ENCODE measurements around the gene CENATAC. TPM values are rescaled to one million over a fixed set of nuclear protein-coding genes. Genes with fewer than 3 reads are reported as not detected.

CENATAC gene
- polyA plus RNA-seq, 1 donor from 2014 or later: 70.3 TPM

DNA sequence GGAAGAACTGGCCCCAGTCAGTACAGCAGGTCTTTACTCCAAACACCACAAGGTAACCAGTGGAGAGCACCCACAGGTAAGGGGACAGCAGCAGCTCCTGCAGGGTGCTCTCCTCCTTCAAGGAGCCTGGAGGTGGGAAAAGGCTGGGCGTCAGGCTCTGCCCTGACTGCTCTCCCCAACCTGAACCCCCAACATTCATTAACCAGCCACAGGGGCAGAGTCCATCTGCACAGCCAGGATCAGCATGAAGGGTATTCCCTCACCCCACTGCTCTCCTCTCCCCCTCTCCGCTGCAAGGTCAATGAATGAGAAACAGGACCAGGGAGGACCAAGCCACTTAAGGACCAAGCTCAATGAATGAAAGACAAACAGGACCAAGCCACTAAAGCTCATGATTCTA lies 29.0 kb downstream of the CENATAC start:
- H3K27ac ChIP-seq (ENCODE audit: low read length): no peak overlapping the region
- no peak overlapping the region for H3K4me2 ChIP-seq (ENCODE audit: low read length)
- H3K4me3 ChIP-seq (ENCODE audit: low read length): no peak overlapping the region
- no peaks in the 10 kb centered on the region for H3K9me3 ChIP-seq (ENCODE audit: low read length)
- H3F3A ChIP-seq (ENCODE audit: insufficient read depth, low read length, poor library complexity, severe bottlenecking): no peaks in the 10 kb centered on the region
- no peak for TF ChIP-seq EZH2 (IDR thresholded peaks at IDR 0.05; ENCODE audit: borderline replicate concordance, insufficient read depth, low read length, poor library complexity, severe bottlenecking)
- no peak for TF ChIP-seq POLR2AphosphoS5 (IDR thresholded peaks at IDR 0.05)
- no peak for TF ChIP-seq MXI1 (conservative IDR thresholded peaks at IDR 0.05; ENCODE audit: poor library complexity, severe bottlenecking)
- no peak for TF ChIP-seq EP300 (conservative IDR thresholded peaks at IDR 0.05; ENCODE audit: poor library complexity, severe bottlenecking)
- no peak for TF ChIP-seq SMC3 (conservative IDR thresholded peaks at IDR 0.05; ENCODE audit: poor library complexity)
- no peak for TF ChIP-seq RAD21 (conservative IDR thresholded peaks at IDR 0.05)
- no peak for TF ChIP-seq CTCF (IDR thresholded peaks at IDR 0.05; ENCODE audit: poor library complexity, severe bottlenecking)
- no peak for TF ChIP-seq REST (IDR thresholded peaks at IDR 0.05; ENCODE audit: borderline replicate concordance)
- no peak for TF ChIP-seq TAF1 (IDR thresholded peaks at IDR 0.05; ENCODE audit: low read depth)
- no peaks in the 10 kb centered on the region for H3K36me3 ChIP-seq (ENCODE audit: insufficient read depth, low read length)
- H3K79me2 ChIP-seq (replicated peaks; ENCODE audit: insufficient read depth, low read length): peaks cover 9% of the 10 kb centered on the region
- H3K9ac ChIP-seq (ENCODE audit: low read length): no peak overlapping the region
- no peaks in the 10 kb centered on the region for H3K27me3 ChIP-seq (ENCODE audit: insufficient read depth, low read depth, low read length)
- no peak overlapping the region for H2AFZ ChIP-seq (ENCODE audit: low read depth, low read length)
- no peaks in the 10 kb centered on the region for H4K20me1 ChIP-seq (ENCODE audit: insufficient read depth)
- H3K9me2 ChIP-seq (ENCODE audit: insufficient read depth, low read length): no peaks in the 10 kb centered on the region

GRCh38 chr11:119027561-119028345 lies 29.8 kb downstream of the CENATAC start:
- Histone ChIP-seq H3K27me3 (ENCODE audit: insufficient read depth, low read depth, low read length) (no peaks in the 10 kb centered on the region), H3K79me2 (replicated peaks; ENCODE audit: insufficient read depth, low read length) (peaks cover 9% of the 10 kb centered on the region), H4K20me1 (ENCODE audit: insufficient read depth) (no peaks in the 10 kb centered on the region), H3K9me3 (ENCODE audit: low read length) (no peaks in the 10 kb centered on the region), H3K4me2 (ENCODE audit: low read length) (no peak overlapping the region), H3F3A (ENCODE audit: insufficient read depth, low read length, poor library complexity, severe bottlenecking) (no peaks in the 10 kb centered on the region), H3K27ac (ENCODE audit: low read length) (no peak overlapping the region), H3K36me3 (ENCODE audit: insufficient read depth, low read length) (no peaks in the 10 kb centered on the region), H3K9ac (ENCODE audit: low read length) (no peak overlapping the region), H3K4me3 (ENCODE audit: low read length) (no peak overlapping the region), H2AFZ (ENCODE audit: low read depth, low read length) (no peak overlapping the region), H3K9me2 (ENCODE audit: insufficient read depth, low read length) (no peaks in the 10 kb centered on the region)
- TF ChIP-seq MXI1 (conservative IDR thresholded peaks at IDR 0.05; ENCODE audit: poor library complexity, severe bottlenecking): no peak
- TF ChIP-seq CTCF (IDR thresholded peaks at IDR 0.05; ENCODE audit: poor library complexity, severe bottlenecking): no peak
- no peak for TF ChIP-seq TAF1 (IDR thresholded peaks at IDR 0.05; ENCODE audit: low read depth)
- no peak for TF ChIP-seq SMC3 (conservative IDR thresholded peaks at IDR 0.05; ENCODE audit: poor library complexity)

All from neural cell (in vitro differentiated cells).